GM12891 (cell line): ENCODE data around the gene ARSK.

Experiments
- PAX5 ChIP-seq: IDR thresholded peaks from 2 replicates; pipeline ENCODE4 v1.6.1; 2011; ENCODE audit warnings: low read length, moderate library complexity, mild to moderate bottlenecking; ENCODE audit not compliant: insufficient read depth, severe bottlenecking
- POLR2A ChIP-seq: IDR thresholded peaks from 2 replicates; pipeline ENCODE4 v1.6.1; 2011; ENCODE audit warnings: low read depth, low read length, control low read depth
- POLR2AphosphoS5 ChIP-seq: IDR thresholded peaks from 2 replicates; pipeline ENCODE4 v1.6.1; 2011; ENCODE audit warnings: low read depth, low read length, control low read depth
- SPI1 ChIP-seq: IDR thresholded peaks from 2 replicates; pipeline ENCODE4 v1.6.1; 2011; ENCODE audit warnings: low read depth, low read length, control low read depth

DNA sequence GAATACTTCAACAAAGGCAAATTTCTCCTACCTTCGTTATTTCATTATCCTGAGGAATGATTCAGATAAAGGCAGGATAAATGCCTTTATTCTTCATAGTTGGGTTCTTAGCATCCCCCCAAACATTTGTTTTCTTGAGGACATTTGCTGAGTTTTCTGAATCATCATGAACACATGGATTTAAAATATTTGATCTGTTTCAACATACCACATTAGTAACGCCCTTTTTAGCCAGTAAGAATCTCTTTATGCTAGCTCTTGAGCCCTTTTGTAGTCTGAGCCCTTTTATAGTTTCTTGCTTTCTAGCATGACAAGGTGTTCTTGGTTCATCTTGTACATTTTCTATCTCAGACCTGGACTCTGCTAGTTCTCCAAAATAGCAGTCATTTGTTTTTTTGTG lies 28.0 kb upstream of the ARSK start:
- TF ChIP-seq POLR2AphosphoS5 (no peak), POLR2A (no peak), PAX5 (no peak), SPI1 (no peak)
